HepG2 (cell line): Measurements from ENCODE around the gene AIDA. TPM values are rescaled to one million over a fixed set of nuclear protein-coding genes. Genes with fewer than 3 reads are reported as not detected.

ENCODE experiments used
- ARID2 ChIP-seq: sonication (generic); formaldehyde crosslinking; IDR thresholded peaks from 2 replicates; pipeline ENCODE4 v1.8.1; 2022; ENCODE audit warnings: mild to moderate bottlenecking, missing genetic modification reagents, borderline replicate concordance
- CAMTA2 ChIP-seq: sonication (generic); formaldehyde crosslinking; IDR thresholded peaks from 2 replicates; pipeline ENCODE4 v1.4.0; 2020; ENCODE audit warnings: mild to moderate bottlenecking, missing genetic modification reagents, borderline replicate concordance
- CBX2 ChIP-seq, 2 experiments: fragments of 200-600 bp in 1 of 2; sonication (generic); formaldehyde crosslinking in 1 of 2; IDR thresholded peaks; 2 replicates each; pipeline versions ENCODE4 v1.7.0 to v1.8.1; 2018 to 2022; ENCODE audit warnings: low read depth in 2 of 2, low read length in 1 of 2, mild to moderate bottlenecking in 1 of 2, missing genetic modification reagents in 1 of 2
- CEBPB ChIP-seq: IDR thresholded peaks from 2 replicates; pipeline ENCODE4 v1.6.1; 2011; ENCODE audit warnings: low read depth, low read length, improper control_type of control experiment, borderline replicate concordance
- FUBP1 ChIP-seq: sonication (generic); formaldehyde crosslinking; IDR thresholded peaks from 2 replicates; pipeline ENCODE4 v1.5.1; 2020; ENCODE audit warnings: missing genetic modification reagents, mild to moderate bottlenecking, borderline replicate concordance
- HOXA9 ChIP-seq: sonication (generic); formaldehyde crosslinking; IDR thresholded peaks from 2 replicates; pipeline ENCODE4 v1.8.1; 2022; ENCODE audit warnings: missing genetic modification reagents, mild to moderate bottlenecking, moderate library complexity, borderline replicate concordance
- JUN ChIP-seq: sonication (generic); formaldehyde crosslinking; IDR thresholded peaks from 2 replicates; pipeline ENCODE4 v1.4.0; 2020; ENCODE audit warnings: mild to moderate bottlenecking, missing genetic modification reagents
- JUNB ChIP-seq: sonication (generic); formaldehyde crosslinking; IDR thresholded peaks from 2 replicates; pipeline ENCODE4 v1.8.0; 2022; ENCODE audit warnings: missing genetic modification reagents, mild to moderate bottlenecking, borderline replicate concordance
- KAT7 ChIP-seq: IDR thresholded peaks from 2 replicates; pipeline ENCODE4 v1.6.1; 2018; ENCODE audit warnings: borderline replicate concordance, missing compliant biosample characterization
- MIER3 ChIP-seq: IDR thresholded peaks from 2 replicates; pipeline ENCODE4 v1.6.1; 2016; ENCODE audit warnings: missing compliant biosample characterization, borderline replicate concordance
- MTF2 ChIP-seq: sonication (generic); formaldehyde crosslinking; IDR thresholded peaks from 2 replicates; pipeline ENCODE4 v1.5.0; 2020; ENCODE audit warnings: missing genetic modification reagents, borderline replicate concordance
- PRDM10 ChIP-seq: sonication (generic); formaldehyde crosslinking; IDR thresholded peaks from 2 replicates; pipeline ENCODE4 v1.4.0; 2020; ENCODE audit warnings: low read depth, missing genetic modification reagents
- REL ChIP-seq: sonication (generic); formaldehyde crosslinking; conservative IDR thresholded peaks from 2 replicates; pipeline ENCODE4 v1.8.0; 2022; ENCODE audit warnings: mild to moderate bottlenecking, missing genetic modification reagents, moderate library complexity
- SP140L ChIP-seq: sonication (generic); formaldehyde crosslinking; IDR thresholded peaks from 2 replicates; pipeline ENCODE4 v1.4.0; 2020; ENCODE audit warnings: missing genetic modification reagents, borderline replicate concordance
- TARDBP ChIP-seq: sonication (generic); formaldehyde crosslinking; IDR thresholded peaks from 2 replicates; pipeline ENCODE4 v1.8.0; 2022; ENCODE audit warnings: mild to moderate bottlenecking, missing genetic modification reagents
- TIGD3 ChIP-seq: sonication (generic); formaldehyde crosslinking; IDR thresholded peaks from 2 replicates; pipeline ENCODE4 v1.5.1; 2020; ENCODE audit warnings: mild to moderate bottlenecking, missing genetic modification reagents, borderline replicate concordance
- TRIM22 ChIP-seq: fragments of 450-650 bp; IDR thresholded peaks from 2 replicates; pipeline ENCODE4 v1.6.1; 2017
- ZKSCAN5 ChIP-seq: sonication (generic); formaldehyde crosslinking; IDR thresholded peaks from 2 replicates; pipeline ENCODE4 v1.5.1; 2020; ENCODE audit warnings: mild to moderate bottlenecking, missing genetic modification reagents
- ZNF224 ChIP-seq: sonication (generic); formaldehyde crosslinking; IDR thresholded peaks from 2 replicates; pipeline ENCODE4 v1.5.0; 2020; ENCODE audit warnings: mild to moderate bottlenecking, missing genetic modification reagents
- ZNF567 ChIP-seq: sonication (generic); formaldehyde crosslinking; IDR thresholded peaks from 2 replicates; pipeline ENCODE4 v1.8.1; 2023; ENCODE audit warnings: mild to moderate bottlenecking, missing genetic modification reagents, borderline replicate concordance
- polyA plus RNA-seq, 8 experiments: library from polyadenylated mRNA; depleted of rRNA in 3 of 8; stranded (reverse) in 7 of 8; unstranded in 1 of 8; fragments of >200 nt; fragmentation: Illumina TruSeq in 4 of 8; extraction: Trizol in 4 of 8; gene quantifications; 2 replicates each; pipeline versions ENCODE4 v1.2.1 to v1.2.3, GENCODE V29; 2011 to 2016; ENCODE audit warnings: low read depth in 4 of 8, missing spikeins in 1 of 8, mixed read lengths in 1 of 8; ENCODE audit not compliant: insufficient read depth in 1 of 8
- total RNA-seq, 5 experiments: library from RNA; depleted of rRNA; stranded (reverse); fragments of >200 nt; fragmentation: Illumina TruSeq; extraction: Trizol; gene quantifications; 2 replicates each; pipeline ENCODE4 v1.2.3, GENCODE V29; 2016; ENCODE audit warnings: low read depth in 1 of 5

The AIDA gene
- total and polyA plus RNA-seq, 2 of the 13 experiments (the other 11 are each of a cell fraction or from before 2014, with no cell fraction given): 17.5 to 35.4 TPM

- TF ChIP-seq FUBP1 (CRISPR knock-in tag) (no peak), ARID2 (CRISPR knock-in tag) (no peak), ZKSCAN5 (CRISPR knock-in tag) (no peak), REL (CRISPR knock-in tag) (0 out of 2 replicates have a peak, but pooled peaks have one; percentile 10), TARDBP (no peak), MTF2 (CRISPR knock-in tag) (0 out of 2 replicates have a peak, but pooled peaks have one; percentile 41), HOXA9 (no peak), ZNF224 (CRISPR knock-in tag) (no peak), CAMTA2 (no peak), KAT7 (CRISPR knock-in tag) (no peak), CEBPB (no peak), TIGD3 (CRISPR knock-in tag) (0 out of 2 replicates have a peak, but pooled peaks have one; percentile 51), JUNB (CRISPR knock-in tag) (no peak), JUN (no peak), CBX2 (IDR thresholded peaks at IDR 0.05; ENCODE audit: low read depth, low read length) (no peak), CBX2 (CRISPR knock-in tag; IDR thresholded peaks at IDR 0.05; ENCODE audit: low read depth) (no peak), ZNF567 (CRISPR knock-in tag) (no peak), SP140L (CRISPR knock-in tag) (0 out of 2 replicates have a peak, but pooled peaks have one; percentile 35), MIER3 (CRISPR knock-in tag) (no peak), PRDM10 (CRISPR knock-in tag) (no peak), TRIM22 (no peak)
Observed at GRCh38 chr1:222713091-222713961, 1.0 kb upstream of the AIDA start (continued).
